Posterior vena cava (tissue), 2 donors: ENCODE data around the gene TMEM270. TPM values are rescaled to one million over a fixed set of nuclear protein-coding genes. Genes with fewer than 3 reads are reported as not detected.
"Not testable (repeated sequence)": the region's sequence is repeated elsewhere in the genome, so short reads cannot be mapped to it uniquely, and the experiment has no call there.

ENCODE experiments used
- DNase-seq: peaks from one replicate; pipeline ENCODE4 v3.0.0-alpha.2; 2020; ENCODE audit warnings: low spot score
- intact Hi-C, 2 donors: fragments of 100-400 bp; cut with DNase I; formaldehyde crosslinking; loops; one replicate each; pipeline versions ENCODE4 v1.14.1 to v1.14.2; 2022 to 2023
- long read RNA-seq, 2 donors: library from polyadenylated mRNA; unstranded; transcript quantifications; one replicate each; pipeline ENCODE4 v2.0.0, GENCODE V29; 2020 to 2021
- total RNA-seq, 2 donors: library from RNA; stranded (reverse); fragmentation: NEBNext Ultra II Directional; extraction: Animal tissue kit (Norgen Biotek cat#: 25700); gene quantifications; one replicate each; pipeline ENCODE4 v1.2.1, GENCODE V29; 2021
- donor health status: DM: yes; HTN: yes; CAD: no.
- donor health status: DM: yes; HTN: yes; CAD: no.

Gene TMEM270, protein sequence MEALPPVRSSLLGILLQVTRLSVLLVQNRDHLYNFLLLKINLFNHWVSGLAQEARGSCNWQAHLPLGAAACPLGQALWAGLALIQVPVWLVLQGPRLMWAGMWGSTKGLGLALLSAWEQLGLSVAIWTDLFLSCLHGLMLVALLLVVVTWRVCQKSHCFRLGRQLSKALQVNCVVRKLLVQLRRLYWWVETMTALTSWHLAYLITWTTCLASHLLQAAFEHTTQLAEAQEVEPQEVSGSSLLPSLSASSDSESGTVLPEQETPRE
- not detected for total RNA-seq
- long read RNA-seq, donor 1: 0 reads
- long read RNA-seq, donor 2: 0 reads

DNA sequence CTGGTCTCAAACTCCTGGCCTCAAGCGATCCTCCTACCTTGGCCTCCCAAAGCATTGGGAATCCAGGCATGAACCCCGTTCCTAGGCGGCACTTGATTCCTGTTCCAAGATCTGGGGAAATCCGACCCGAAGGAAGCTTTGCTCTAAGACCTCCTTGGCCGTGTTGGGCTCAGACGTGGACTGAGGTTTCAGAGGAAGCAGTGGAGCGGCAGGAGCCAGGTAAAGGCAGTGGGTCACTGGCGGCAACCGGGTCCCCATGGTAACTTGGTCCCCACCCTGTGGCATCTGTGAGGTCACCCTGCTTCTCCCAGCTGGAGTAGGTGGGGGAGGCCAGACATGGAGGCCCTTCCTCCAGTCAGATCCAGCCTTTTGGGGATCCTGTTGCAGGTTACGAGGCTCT lies at the start of gene TMEM270:
TMEM270 (plus strand) TSS at position 301 of the 400 bp plus-strand sequence; CDS start at position 337, 36 bp downstream.
- intact Hi-C loops: loop anchor here (10.0 kb wide), 2 partner anchors 344 to 534 kb away; no protein-coding TSS in a partner anchor
- DNase-seq: no peak

DNA sequence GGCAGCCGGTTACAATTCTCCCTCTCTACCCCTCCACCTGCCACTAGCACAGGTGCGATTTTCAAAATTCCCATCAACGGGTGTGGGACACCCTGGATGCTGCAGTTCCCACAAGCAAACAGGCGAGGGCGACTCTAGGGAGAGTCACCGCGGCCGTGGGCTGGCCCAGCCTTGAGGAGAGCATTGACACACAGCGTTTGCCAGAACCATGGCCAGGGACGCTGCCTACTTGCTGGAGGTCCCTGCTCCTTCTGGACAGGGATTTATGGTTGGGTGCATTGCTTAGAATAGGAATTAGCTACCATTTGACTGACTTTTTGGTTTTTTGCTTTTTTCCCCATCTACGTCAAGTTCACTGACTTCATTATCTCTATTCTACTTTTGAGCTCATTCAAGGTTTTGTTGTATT lies 49.2 kb upstream of the TMEM270 start:
- intact Hi-C loops: loop anchor here in 1 of 2 donors (5.0 kb wide), 1 partner anchor 46 kb away; no protein-coding TSS in a partner anchor
- peak; percentile 91 for DNase-seq

DNA sequence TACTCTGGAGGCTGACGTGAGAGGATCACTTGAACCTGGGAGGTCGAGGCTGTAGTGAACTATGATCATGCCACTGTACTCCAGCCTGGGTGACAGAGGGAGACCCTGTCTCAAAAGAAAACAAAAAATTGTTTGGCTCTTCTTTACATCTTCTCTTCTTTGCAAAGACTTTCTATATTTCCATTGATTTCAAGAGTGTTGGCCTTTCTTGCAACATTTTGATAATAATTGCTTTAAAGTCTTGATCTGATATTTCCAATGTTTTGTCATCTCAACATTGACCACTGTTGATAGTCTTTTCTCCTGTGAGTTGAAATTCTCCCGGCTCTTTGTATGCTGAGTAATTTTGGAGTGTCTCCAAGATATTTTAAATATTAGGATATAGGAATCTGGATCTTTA lies 48.0 kb upstream of the TMEM270 start:
- no peak for DNase-seq
- intact Hi-C loops: loop anchor here in 1 of 2 donors (5.0 kb wide), 1 partner anchor 44 kb away; no protein-coding TSS in a partner anchor

DNA sequence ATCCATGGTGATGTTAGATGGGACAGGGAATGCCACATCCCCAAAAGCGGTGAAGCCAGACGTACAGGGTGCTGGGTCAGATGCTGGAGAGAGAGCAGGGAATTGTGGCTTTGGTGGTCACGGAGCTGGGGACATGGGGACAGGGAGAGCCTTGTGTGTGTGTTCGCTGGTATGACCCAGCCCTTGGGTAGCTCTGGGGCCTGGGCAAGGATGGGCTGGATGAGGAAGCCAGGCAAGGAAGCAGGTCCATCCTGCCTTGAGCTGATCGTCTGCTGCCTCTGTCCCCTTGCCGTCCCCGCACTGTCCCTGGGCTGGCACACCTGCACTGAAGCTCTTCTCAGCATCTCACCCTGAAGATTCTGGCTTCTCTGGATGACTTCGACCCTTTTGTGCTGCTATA lies 45.5 kb upstream of the TMEM270 start:
- intact Hi-C loops: loop anchor here in 1 of 2 donors (5.0 kb wide), 1 partner anchor 37 kb away; no protein-coding TSS in a partner anchor
- DNase-seq: peak; percentile 58

DNA sequence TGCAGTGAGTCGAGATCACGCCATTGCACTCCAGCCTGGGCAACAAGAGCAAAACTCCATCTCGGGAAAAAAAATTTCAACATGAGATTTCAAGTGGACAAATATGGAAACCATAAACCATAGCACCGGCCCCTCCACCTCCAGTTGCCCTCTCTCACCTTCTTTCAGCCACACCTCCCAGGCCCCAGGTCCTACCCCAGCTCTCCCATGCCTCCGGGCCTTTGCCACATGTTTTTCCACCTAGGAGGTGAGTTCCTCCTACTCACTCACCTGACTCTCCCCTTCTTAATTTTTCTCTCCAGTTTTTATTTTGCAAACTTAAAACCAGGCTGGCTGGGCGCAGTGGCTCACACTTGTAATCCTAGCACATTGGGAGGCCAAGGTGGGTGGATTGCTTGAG lies 43.8 kb upstream of the TMEM270 start:
- intact Hi-C loops: loop anchor here in 1 of 2 donors (5.0 kb wide), 1 partner anchor 35 kb away; no protein-coding TSS in a partner anchor
- DNase-seq: peak; percentile 60

DNA sequence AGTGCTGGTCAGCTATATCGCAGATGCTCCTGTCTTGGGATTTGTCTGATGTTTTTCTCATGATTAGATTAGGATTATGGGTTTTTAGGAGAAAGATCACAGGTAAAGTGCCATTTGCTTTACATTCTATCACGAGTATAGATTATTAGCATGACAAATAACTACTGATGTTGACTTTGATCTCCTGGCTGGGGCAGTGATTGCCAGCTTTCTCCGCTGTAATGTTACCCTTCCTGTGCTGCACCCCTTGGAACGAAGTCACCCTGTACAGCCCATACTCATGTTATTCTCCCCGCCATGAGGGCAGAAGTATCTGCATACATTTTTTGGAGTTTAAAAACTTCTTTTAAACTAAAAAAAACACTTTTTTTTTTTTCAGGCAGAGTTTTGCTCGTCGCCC lies 40.9 kb upstream of the TMEM270 start:
- intact Hi-C loops: no loop called here
- DNase-seq: no peak

DNA sequence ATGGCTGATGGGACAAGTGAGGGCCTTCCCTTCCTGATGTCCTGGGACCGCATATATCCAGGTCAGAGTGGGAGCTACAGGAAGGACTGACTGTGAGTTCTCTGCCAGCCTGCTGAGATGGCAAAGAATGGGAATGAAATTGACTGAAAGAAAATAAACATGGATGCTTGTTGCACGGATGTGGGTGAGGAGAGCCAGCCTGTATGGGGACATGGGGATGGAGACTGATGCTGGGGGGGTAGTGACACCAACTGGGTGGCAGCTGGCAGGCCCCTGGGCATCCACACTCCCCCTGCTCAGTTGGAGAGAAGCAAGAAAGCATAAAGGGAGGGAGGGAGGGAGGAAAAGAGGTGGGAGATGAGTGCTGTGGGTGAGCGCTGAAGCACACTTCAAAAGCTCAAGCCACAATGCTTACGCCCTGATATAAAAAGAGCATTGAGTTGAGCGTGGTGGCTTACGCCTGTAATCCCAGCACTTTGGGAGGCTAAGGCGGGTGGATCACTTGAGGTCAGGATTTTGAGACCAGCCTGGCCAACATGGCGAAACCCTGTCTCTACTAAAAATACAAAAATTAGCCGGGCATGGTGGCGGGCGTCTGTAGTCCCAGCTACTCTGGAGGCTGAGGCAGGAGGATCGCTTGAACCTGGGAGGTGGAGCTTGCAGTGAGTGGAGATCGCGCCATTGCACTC lies 39.2 kb upstream of the TMEM270 start:
- intact Hi-C loops, DNase-seq: not testable (repeated sequence)

DNA sequence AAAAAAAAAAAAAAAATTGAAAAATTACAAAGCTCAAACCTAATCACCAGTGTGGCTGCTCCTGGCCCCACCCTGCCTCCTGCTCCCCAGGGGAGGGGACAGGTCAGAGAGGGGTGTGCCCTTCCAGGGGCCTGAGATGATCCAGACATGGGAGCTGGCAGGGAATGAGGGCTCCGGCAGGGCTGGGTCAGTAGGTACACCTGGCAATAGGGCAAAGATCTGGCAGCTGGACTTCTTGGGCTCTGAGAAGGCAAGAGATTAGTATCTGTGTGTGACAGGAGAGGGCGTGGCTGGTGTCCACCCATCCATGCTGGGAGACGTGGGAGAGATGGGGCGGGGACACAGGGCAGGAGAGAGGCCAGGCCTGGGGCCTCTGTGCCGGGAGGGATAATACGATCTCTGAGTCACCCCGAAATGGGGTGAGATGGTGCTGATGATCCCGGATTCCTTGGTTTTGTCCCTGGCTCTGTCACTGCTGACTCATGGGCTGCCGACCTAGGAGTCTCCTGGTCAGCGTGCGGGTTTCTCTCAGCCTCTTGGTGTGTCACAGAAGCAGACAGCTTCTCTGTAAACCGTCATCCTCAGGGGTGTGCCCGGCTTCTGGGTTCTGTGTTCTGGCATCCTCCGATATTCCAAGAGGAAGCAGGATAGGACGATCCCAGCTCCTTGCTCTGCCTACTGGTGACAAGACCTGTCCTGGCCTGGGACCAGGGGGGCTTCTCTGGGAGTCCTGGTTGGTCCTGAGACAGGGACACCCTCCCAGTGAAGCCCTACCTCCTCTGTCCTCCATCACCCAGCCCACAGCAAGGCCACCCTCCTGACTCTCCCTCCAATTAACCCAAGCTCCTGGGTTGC lies 38.4 kb upstream of the TMEM270 start:
- peak; percentile 91 for DNase-seq

DNA sequence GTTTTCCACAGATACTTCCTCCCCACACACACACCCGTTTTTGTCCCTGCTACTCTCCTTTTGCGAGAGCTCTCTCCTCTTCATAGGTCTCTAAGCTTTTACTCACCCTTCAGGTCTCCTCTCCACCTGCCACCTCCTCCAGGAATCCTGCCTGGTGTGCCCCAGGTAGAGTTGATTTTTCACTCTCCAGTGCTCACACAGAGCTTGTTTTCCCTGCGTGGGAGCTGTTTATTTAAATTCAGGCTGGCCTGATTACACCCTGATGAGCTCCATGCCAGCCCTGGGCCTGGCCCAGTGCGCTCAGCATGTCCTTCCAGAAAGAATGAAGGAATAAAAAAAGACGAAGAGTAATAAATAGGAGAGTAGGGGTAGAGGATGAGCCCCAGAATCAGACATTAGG lies 37.7 kb upstream of the TMEM270 start:
- intact Hi-C loops: no loop called here

More for the DNA sequence above, 38.4 kb upstream of the TMEM270 start:
- intact Hi-C loops: no loop called here

DNA sequence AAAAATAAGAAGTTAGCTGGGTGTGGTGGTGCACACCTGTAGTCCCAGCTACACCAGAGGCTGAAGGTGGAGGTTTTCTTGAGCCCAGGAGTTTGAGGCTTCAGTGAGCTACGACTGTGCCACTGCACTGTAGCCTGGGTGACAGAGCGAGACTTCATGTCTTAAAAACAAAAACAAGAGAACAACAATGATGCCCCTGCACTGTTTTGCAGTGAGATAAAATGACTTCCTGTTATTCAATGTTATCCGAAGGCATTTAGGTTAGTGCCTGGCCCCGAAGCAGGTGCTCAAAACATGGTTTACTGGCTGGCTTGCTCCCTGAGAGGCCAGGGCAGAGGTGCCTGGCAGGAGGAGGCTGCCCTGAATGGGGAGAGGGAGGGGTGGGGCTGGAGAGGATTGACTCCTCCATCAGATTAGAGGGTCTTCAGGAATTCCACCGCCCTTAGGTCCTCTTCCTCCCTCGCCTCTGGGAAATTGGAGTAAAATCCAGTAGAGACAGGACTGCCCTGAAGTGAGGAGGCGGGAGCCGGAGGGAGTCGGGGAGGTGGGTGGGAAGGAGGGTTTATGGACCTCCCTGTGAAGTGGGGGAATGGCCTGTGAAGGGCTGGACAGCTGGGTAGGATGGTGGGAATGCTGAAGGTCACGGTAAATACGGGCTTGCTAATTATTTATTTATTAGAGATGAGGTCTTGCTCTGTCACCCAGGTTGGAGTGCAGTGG lies 36.9 kb upstream of the TMEM270 start:
- intact Hi-C loops: no loop called here
- DNase-seq: peak; percentile 36

More for the DNA sequence above, 37.7 kb upstream of the TMEM270 start:
- DNase-seq: peak; percentile 14

DNA sequence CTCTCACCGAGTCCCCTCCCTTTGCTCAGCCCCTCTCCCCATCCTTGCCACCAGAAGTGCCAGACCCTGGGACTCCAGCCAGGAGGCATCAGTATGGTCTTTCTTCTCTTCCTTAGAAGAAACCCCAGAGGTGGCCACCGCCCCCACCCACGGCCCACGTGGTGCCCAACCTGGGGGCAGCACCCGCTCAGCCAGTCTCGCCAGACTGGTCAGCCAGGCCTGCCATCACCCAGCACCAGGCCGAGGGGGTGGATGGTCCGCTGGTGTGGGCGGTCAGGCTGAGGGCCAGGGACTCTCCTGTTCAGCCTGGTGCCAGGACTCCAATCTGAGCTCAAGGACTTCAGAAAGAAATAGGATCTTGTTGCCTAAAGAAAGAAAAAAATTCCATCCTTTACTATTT lies 36.0 kb upstream of the TMEM270 start:
- intact Hi-C loops: no loop called here
- DNase-seq: no peak

DNA sequence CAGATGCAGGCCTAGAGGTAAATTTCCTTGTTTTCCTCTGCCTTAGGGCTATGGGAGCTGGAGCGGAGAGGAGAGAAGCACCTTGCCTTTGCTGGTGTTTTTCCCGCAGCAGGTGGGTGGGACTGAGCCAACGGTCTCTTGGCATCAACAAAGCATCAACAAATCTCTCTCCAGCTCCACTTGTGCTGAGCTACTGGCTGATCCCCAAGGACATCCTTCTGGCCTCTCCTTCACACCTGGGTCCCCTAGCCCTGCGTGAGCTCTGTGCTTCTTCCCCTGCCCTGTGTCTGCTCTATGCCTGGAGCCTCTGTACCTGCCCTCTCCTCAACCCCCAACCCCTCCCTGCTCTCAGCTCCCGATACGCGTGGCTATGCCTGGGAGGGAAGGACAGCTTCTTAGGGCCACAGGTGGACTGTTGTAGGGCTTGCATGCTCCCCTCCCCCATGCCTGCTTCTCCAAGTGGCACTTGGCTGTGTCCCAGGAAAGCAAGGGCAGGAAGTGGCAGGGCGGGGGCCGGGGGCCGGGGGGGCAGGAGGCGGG lies 33.3 kb upstream of the TMEM270 start:
- intact Hi-C loops: no loop called here
- DNase-seq: no peak

DNA sequence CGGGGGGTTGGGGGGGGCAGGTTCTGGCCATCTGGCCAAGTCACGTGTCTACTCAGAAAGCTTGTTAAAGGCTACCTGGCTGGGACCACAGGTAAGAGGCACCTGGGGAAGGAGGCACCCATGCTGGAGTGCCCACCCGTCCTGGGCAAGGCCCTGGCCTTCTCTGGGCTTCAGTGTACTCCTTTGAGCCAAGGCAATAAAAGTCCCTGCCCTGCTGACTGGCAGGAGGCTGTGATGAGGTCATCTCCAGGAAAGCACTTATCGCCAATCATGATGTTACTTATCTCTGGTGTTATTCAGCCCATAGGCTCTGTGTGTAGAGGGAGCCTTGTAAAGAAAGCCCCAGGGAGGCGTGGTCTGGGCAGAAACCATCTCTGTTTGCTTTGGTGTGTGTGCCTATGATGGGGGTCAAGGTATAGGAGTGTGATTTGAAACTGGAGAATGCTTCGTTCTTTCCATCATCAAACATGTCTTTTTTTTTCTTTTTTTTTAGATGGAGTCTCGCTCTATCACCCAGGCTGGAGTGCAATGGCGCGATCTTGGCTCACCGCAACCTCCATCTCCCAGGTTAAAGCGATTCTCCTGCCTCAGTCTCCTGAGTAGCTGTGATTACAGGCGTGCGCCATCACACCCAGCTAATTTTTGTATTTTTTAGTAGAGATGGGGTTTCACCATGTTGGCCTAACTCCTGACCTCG lies 32.7 kb upstream of the TMEM270 start:
- DNase-seq: no peak
- intact Hi-C loops: no loop called here

DNA sequence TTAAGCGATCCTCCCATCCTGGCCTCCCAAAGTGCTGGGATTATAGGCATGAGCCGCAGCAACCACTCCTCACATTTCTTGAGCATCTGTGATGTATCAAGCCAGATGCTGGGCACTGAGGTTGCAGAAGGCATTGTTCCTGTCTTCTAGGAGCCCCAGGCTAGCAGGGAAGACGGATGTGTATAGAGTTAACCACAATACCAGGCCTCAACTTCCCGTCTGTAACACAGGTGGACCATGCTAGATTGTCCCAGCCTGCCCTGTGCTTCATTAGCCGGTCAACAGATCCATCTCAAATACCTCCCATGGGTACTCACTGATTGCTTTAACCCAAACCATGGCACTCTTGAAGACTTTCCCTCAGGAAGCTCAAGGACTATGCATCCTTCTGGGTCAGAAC lies 32.0 kb upstream of the TMEM270 start:
- DNase-seq: no peak
- intact Hi-C loops: no loop called here

DNA sequence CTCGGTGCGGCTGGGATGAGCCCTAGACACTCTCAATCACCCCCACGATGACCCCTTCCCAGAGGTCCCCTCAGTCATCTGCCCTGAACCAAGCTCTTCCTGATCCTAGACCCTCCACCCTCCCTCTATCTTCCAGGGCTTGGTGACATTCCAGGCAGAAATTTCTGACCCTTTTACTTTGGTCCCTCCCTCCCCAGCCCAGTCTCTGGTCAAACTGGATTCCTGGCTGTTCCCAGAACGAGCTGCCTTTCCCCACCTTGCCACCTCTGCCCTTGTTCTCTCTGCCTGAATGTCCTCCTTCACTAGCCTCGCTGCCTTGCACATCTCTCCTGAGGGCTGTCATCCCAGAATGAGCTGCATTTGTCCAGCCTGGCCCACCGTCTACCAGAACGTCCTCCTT lies 31.5 kb upstream of the TMEM270 start:
- intact Hi-C loops: no loop called here
- DNase-seq: no peak

DNA sequence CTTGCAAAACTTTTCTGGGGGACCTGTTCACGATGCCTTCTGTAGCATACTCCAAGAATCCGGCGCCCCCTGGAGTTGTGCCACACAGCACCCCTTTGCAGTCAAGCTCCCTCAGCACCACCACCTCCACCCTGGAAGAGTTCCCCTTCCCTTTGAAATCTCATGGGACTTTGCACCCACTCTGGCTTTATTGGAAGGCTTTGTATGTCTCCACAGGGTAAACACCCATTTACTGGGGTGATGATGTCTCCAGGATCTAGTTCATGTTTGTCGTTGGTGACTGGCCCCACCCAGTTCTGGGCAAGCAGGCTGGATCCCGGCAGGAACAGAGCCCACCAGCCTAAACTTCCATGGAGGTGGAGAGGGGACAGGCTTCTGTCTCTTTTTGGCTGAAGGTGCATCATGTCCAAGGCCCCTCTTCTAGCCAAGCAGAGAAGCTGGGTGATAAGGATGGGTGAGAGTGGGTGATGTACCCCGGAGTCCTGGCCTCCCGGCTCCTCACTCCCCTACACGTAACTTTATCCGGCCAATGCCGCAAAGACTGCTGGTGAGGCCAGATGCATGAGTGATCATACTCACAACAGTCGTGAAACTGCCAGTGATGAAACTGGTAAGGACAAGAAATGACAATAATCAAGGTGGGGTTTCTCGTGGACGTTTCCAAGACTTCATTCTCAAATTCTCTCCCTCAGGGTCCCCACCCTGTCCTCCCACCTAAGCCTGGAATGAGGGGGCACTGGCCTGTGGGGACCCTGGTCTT lies 30.9 kb upstream of the TMEM270 start:
- intact Hi-C loops: no loop called here

More for the DNA sequence above, 30.9 kb upstream of the TMEM270 start:
- no peak for DNase-seq
